PC-9 (cell line): ENCODE measurements around the gene RBM33. TPM values are rescaled to one million over a fixed set of nuclear protein-coding genes. Genes with fewer than 3 reads are reported as not detected.

Source experiments
- BruUV-seq: library from RNA; stranded (reverse); fragments of 400-500 nt; replicated peaks from 2 replicates; lab custom pipeline; 2021; lab: Mats Ljungman, UMichigan
- CTCF ChIA-PET: fragments of 300-600 bp; sonication (Branson Sonifier 250); formaldehyde crosslinking; loops from one replicate; lab custom pipeline; 2022; ENCODE audit warnings: antibody characterized with exemption; lab: Charles Lee
- POLR2A ChIA-PET: fragments of 300-600 bp; sonication (Branson Sonifier 250); formaldehyde crosslinking; loops from one replicate; lab custom pipeline; 2022; ENCODE audit warnings: antibody characterized with exemption; ENCODE audit not compliant: unreplicated experiment; lab: Charles Lee
- DNase-seq, 2 experiments: peaks; one replicate each; pipeline versions ENCODE4 v3.0.0 to v3.0.0-alpha.2; 2015 to 2022; ENCODE audit warnings: mixed read lengths in 1 of 2
- H2AFZ ChIP-seq: fragments of 200-600 bp; sonication (generic); 2 replicates; pipeline ENCODE4 v1.8.1; 2017; ENCODE audit warnings: antibody characterized with exemption
- H3F3A ChIP-seq: fragments of 200-600 bp; sonication (generic); 2 replicates; pipeline ENCODE4 v1.8.1; 2017; ENCODE audit warnings: antibody characterized with exemption, mild to moderate bottlenecking, low read depth; ENCODE audit not compliant: insufficient read depth
- H3K27ac ChIP-seq: fragments of 200-600 bp; sonication (generic); 2 replicates; pipeline ENCODE4 v1.6.1; 2016; ENCODE audit warnings: mixed run types
- H3K27me3 ChIP-seq: fragments of 200-600 bp; sonication (generic); 2 replicates; pipeline ENCODE4 v1.6.1; 2016; ENCODE audit warnings: low read depth, mixed run types; ENCODE audit not compliant: insufficient read depth
- H3K36me3 ChIP-seq: fragments of 200-600 bp; sonication (generic); 2 replicates; pipeline ENCODE4 v1.6.1; 2016; ENCODE audit warnings: low read depth, mixed run types
- H3K4me1 ChIP-seq: fragments of 200-600 bp; sonication (generic); replicated peaks from 2 replicates; pipeline ENCODE4 v1.6.1; 2016; ENCODE audit warnings: mixed run types; ENCODE audit not compliant: insufficient read depth
- H3K4me2 ChIP-seq: fragments of 200-600 bp; sonication (generic); 2 replicates; pipeline ENCODE4 v1.6.1; 2017; ENCODE audit warnings: mixed run types
- H3K4me3 ChIP-seq: fragments of 200-600 bp; sonication (generic); 2 replicates; pipeline ENCODE4 v1.6.1; 2016; ENCODE audit warnings: mixed run types
- H3K79me2 ChIP-seq: fragments of 200-600 bp; sonication (generic); 2 replicates; pipeline ENCODE4 v1.6.1; 2017; ENCODE audit warnings: low read depth, mixed run types
- H3K9me2 ChIP-seq: fragments of 200-600 bp; sonication (generic); 2 replicates; pipeline ENCODE4 v1.8.1; 2017; ENCODE audit warnings: mild to moderate bottlenecking; ENCODE audit not compliant: insufficient read depth
- H3K9me3 ChIP-seq: fragments of 200-600 bp; sonication (generic); 2 replicates; pipeline ENCODE4 v1.8.1; 2016; ENCODE audit warnings: low read depth; ENCODE audit not compliant: insufficient read depth
- H4K20me1 ChIP-seq: fragments of 200-600 bp; sonication (generic); 2 replicates; pipeline ENCODE4 v1.8.1; 2017; ENCODE audit not compliant: insufficient read depth
- EZH2 ChIP-seq: fragments of 200-600 bp; sonication (generic); IDR thresholded peaks from 2 replicates; pipeline ENCODE4 v1.8.0; 2017; ENCODE audit warnings: antibody characterized with exemption, low read depth
- intact Hi-C: fragments of 100-400 bp; cut with micrococcal nuclease; formaldehyde crosslinking; loops from one replicate; pipeline ENCODE4 v1.10.0; 2022; ENCODE audit not compliant: unreplicated experiment
- total RNA-seq: library from RNA; stranded (reverse); gene quantifications from 2 replicates; pipeline ENCODE4 v1.2.3, GENCODE V29; 2021
- TF ChIP-seq, protein P1 (sequence below): fragments of 200-600 bp; sonication (generic); conservative IDR thresholded peaks from 2 replicates; pipeline ENCODE4 v1.6.1; 2017; ENCODE audit warnings: mixed run types, antibody characterized with exemption, mild to moderate bottlenecking, moderate library complexity

Gene RBM33
- total RNA-seq, 1 experiment from 2014 or later, result 85.7 TPM

DNA sequence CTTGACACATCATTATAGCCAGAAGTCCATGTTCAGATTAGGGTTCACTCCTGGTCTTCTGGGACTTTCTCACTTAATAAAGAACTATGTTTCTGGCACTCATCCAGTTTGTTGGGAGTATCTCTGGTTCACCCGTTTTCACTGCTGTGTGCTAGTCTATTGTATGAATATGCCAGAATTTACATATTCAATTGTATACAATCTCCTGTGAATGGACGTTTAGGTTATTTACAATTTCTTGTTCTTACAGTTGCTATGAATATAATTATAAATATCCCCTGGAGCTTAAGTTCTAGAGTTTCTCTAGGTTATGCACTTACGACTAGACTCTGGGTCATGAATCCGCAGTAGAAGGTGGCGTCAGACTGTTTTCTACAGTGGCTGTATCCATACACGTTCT lies 20.0 kb upstream of the RBM33 start:
- Histone ChIP-seq H3F3A (no peaks in the 10 kb centered on the region), H3K27me3 (peaks cover 70% of the 10 kb centered on the region), H3K4me3 (no peak overlapping the region), H3K9me3 (peaks cover 13% of the 10 kb centered on the region; the same call in 1 of the 2 replicates), H3K36me3 (no peaks in the 10 kb centered on the region), H3K27ac (no peak overlapping the region), H3K4me2 (no peak overlapping the region), H3K9me2 (0 out of 2 replicates have a peak, but pooled peaks cover 4% of the 10 kb centered on the region), H3K79me2 (no peaks in the 10 kb centered on the region), H2AFZ (no peak overlapping the region), H4K20me1 (no peaks in the 10 kb centered on the region), H3K4me1 (no peaks in the 10 kb centered on the region)
- no peak for DNase-seq
- intact Hi-C loops, result no loop called here
- no TSS peak for BruUV-seq
- POLR2A ChIA-PET, result no interaction called here
- no peak for TF ChIP-seq EZH2
- TF ChIP-seq, protein P1, sequence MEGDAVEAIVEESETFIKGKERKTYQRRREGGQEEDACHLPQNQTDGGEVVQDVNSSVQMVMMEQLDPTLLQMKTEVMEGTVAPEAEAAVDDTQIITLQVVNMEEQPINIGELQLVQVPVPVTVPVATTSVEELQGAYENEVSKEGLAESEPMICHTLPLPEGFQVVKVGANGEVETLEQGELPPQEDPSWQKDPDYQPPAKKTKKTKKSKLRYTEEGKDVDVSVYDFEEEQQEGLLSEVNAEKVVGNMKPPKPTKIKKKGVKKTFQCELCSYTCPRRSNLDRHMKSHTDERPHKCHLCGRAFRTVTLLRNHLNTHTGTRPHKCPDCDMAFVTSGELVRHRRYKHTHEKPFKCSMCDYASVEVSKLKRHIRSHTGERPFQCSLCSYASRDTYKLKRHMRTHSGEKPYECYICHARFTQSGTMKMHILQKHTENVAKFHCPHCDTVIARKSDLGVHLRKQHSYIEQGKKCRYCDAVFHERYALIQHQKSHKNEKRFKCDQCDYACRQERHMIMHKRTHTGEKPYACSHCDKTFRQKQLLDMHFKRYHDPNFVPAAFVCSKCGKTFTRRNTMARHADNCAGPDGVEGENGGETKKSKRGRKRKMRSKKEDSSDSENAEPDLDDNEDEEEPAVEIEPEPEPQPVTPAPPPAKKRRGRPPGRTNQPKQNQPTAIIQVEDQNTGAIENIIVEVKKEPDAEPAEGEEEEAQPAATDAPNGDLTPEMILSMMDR, result no peak
- CTCF ChIA-PET, result no interaction called here

DNA sequence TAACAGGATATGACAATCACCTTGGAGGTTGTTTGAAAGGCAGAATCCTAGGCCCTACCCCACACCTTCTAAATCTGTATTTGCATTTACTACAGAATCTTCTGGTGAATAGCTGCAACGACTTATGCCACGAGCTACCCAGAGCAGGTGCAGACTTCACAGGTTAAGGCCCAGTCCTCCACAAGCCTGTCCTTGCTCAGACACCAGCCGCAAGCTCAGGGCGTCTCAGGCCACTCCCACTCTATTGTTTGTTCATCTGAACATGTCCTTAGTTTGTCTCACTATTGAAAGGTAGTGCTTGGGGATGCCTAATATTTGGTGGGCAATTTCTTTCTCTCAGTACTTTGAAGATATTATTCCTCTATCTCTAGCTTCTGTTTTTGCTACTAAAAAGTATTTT lies 18.9 kb upstream of the RBM33 start:
- Histone ChIP-seq H3K9me3 (peaks cover 17% of the 10 kb centered on the region; the same call in 1 of the 2 replicates), H3K27ac (no peak overlapping the region), H3K4me2 (no peak overlapping the region), H3K36me3 (no peaks in the 10 kb centered on the region), H3K27me3 (peaks cover 58% of the 10 kb centered on the region), H3K79me2 (no peaks in the 10 kb centered on the region), H3K9me2 (0 out of 2 replicates have a peak, but pooled peaks cover 4% of the 10 kb centered on the region), H3F3A (no peaks in the 10 kb centered on the region), H4K20me1 (no peaks in the 10 kb centered on the region), H3K4me3 (no peak overlapping the region), H2AFZ (no peak overlapping the region), H3K4me1 (no peaks in the 10 kb centered on the region)
- ChIA-PET CTCF (interaction anchor here (0.8 kb wide), 1 partner anchor 27 kb away, joined by 3 read pairs; no protein-coding TSS in a partner anchor), POLR2A (no interaction called here)
- no TSS peak for BruUV-seq
- DNase-seq, result no peak
- intact Hi-C loops, result no loop called here
- TF ChIP-seq EZH2, result no peak
- TF ChIP-seq, protein P1, result no peak

DNA sequence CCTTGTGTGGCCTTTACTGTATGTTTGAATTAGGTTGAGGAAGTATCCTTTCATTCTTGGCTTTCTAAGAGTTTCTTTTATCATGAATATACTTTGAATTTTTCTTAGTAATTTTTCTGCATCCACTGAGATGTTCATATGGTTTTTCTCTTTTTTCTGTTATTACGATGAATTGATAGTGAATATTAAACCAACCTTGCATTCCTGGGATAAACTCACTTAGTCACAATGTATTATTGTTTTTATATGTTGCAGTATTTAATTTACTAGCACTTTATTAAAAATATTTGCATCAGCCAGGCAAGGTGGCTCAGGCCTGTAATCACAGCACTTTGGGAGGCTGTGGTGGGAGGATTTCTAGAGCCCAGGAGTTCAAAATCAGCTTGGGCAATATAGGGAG lies 15.3 kb upstream of the RBM33 start:
- Histone ChIP-seq H3K27me3 (peaks cover 55% of the 10 kb centered on the region), H3F3A (no peaks in the 10 kb centered on the region), H3K27ac (no peak overlapping the region), H3K9me3 (peaks cover 28% of the 10 kb centered on the region; the same call in 1 of the 2 replicates), H3K9me2 (0 out of 2 replicates have a peak, but pooled peaks cover 4% of the 10 kb centered on the region), H3K4me1 (no peaks in the 10 kb centered on the region), H3K79me2 (no peaks in the 10 kb centered on the region), H2AFZ (no peak overlapping the region), H3K4me3 (no peak overlapping the region), H3K4me2 (no peak overlapping the region), H4K20me1 (no peaks in the 10 kb centered on the region), H3K36me3 (no peaks in the 10 kb centered on the region)
- TF ChIP-seq, protein P1, result no peak
- TF ChIP-seq EZH2, result no peak
- intact Hi-C loops, result no loop called here
- ChIA-PET CTCF (no interaction called here), POLR2A (no interaction called here)
- no peak for DNase-seq
- no TSS peak for BruUV-seq
